H1 (cell line): ENCODE data around the gene ARHGAP26.

ENCODE experiments used
- EZH2 ChIP-seq: fragments of 200-600 bp; sonication (generic); IDR thresholded peaks from 2 replicates; pipeline ENCODE4 v1.7.1; 2012; ENCODE audit warnings: low read depth, mild to moderate bottlenecking, moderate library complexity, low read length, inconsistent platforms; ENCODE audit not compliant: severe bottlenecking
- GABPA ChIP-seq: IDR thresholded peaks from 2 replicates; pipeline ENCODE4 v1.6.1; 2011; ENCODE audit warnings: mild to moderate bottlenecking, low read length, moderate library complexity, borderline replicate concordance; ENCODE audit not compliant: insufficient read depth
- GTF2F1 ChIP-seq: IDR thresholded peaks from 2 replicates; pipeline ENCODE4 v1.6.1; 2012; ENCODE audit warnings: low read depth, low read length, improper control_type of control experiment, borderline replicate concordance
- NRF1 ChIP-seq: IDR thresholded peaks from 2 replicates; pipeline ENCODE4 v1.6.1; 2011; ENCODE audit warnings: mild to moderate bottlenecking, low read depth, low read length, improper control_type of control experiment
- RAD21 ChIP-seq, 2 experiments: IDR thresholded peaks in 1 of 2; conservative IDR thresholded peaks in 1 of 2; 2 replicates each; pipeline ENCODE4 v1.6.1; 2011; ENCODE audit warnings: low read depth in 2 of 2, low read length in 2 of 2, improper control_type of control experiment in 1 of 2, inconsistent platforms in 1 of 2, mild to moderate bottlenecking in 1 of 2, moderate library complexity in 1 of 2
- TAF1 ChIP-seq: IDR thresholded peaks from 2 replicates; pipeline ENCODE4 v1.6.1; 2011; ENCODE audit warnings: mild to moderate bottlenecking, low read depth, low read length
- TF ChIP-seq, protein P1 (sequence below), 3 experiments: IDR thresholded peaks; 1 replicate in 2 of 3; 2 replicates in 1 of 3; pipeline versions ENCODE4 v1.5.1 to v1.6.1; 2011; ENCODE audit warnings: low read length in 3 of 3, mild to moderate bottlenecking in 3 of 3, inconsistent platforms in 2 of 3, low read depth in 1 of 3, moderate library complexity in 1 of 3; ENCODE audit not compliant: insufficient read depth in 1 of 3; ENCODE audit errors: control extremely low read depth in 1 of 3
- TF ChIP-seq, protein P2 (sequence below): IDR thresholded peaks from 2 replicates; pipeline ENCODE4 v1.6.1; 2011; ENCODE audit warnings: low read length, improper control_type of control experiment

DNA sequence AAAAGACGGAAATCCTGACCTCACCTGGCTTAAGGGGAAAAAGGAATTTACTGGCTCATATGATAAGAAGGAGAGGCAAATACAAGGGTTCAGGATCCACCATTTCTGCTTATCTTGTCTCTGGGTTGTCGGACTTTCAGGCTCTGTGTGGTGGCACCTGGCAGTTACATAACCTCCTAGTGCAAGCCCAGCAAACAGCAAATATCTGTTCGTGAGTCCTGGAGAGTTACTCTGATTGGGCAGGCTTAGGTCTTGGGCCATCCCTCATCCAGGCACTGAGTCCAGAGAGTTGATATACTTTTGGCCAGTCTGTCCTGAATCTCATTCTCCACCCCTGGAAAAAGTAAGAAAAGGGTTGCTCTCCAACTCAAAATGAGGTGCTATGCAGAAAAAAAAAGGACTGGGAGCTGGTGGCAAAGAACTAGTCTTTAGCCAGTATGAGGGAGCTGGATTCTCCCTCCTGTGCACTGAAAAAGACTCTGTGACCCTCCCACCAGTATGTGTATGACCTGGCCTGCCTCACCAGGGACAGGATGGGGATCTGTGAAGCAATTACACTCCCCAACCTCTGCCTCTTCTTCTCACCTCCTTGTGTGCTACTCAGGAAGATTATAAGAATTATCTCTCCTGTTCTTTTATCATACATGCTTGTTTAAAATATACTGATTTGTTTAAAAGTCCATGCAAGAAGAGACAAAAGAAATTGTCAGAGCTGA is 282.9 kb downstream of the ARHGAP26 start:
- TF ChIP-seq, protein P1, sequence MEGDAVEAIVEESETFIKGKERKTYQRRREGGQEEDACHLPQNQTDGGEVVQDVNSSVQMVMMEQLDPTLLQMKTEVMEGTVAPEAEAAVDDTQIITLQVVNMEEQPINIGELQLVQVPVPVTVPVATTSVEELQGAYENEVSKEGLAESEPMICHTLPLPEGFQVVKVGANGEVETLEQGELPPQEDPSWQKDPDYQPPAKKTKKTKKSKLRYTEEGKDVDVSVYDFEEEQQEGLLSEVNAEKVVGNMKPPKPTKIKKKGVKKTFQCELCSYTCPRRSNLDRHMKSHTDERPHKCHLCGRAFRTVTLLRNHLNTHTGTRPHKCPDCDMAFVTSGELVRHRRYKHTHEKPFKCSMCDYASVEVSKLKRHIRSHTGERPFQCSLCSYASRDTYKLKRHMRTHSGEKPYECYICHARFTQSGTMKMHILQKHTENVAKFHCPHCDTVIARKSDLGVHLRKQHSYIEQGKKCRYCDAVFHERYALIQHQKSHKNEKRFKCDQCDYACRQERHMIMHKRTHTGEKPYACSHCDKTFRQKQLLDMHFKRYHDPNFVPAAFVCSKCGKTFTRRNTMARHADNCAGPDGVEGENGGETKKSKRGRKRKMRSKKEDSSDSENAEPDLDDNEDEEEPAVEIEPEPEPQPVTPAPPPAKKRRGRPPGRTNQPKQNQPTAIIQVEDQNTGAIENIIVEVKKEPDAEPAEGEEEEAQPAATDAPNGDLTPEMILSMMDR (IDR thresholded peaks at IDR 0.05; ENCODE audit: control extremely low read depth in 1 of 3, insufficient read depth in 1 of 3, low read depth in 1 of 3, low read length in 3 of 3) = no peak
- no peak for TF ChIP-seq RAD21 (IDR thresholded peaks at IDR 0.05 in 1 of 2, conservative IDR thresholded peaks at IDR 0.05 in 1 of 2; ENCODE audit: low read depth in 2 of 2, low read length in 2 of 2)
- no peak for TF ChIP-seq EZH2
- no peak for TF ChIP-seq NRF1
- TF ChIP-seq GABPA = no peak
- no peak for TF ChIP-seq TAF1
- no peak for TF ChIP-seq GTF2F1
- TF ChIP-seq, protein P2, sequence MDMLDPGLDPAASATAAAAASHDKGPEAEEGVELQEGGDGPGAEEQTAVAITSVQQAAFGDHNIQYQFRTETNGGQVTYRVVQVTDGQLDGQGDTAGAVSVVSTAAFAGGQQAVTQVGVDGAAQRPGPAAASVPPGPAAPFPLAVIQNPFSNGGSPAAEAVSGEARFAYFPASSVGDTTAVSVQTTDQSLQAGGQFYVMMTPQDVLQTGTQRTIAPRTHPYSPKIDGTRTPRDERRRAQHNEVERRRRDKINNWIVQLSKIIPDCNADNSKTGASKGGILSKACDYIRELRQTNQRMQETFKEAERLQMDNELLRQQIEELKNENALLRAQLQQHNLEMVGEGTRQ = no peak
